ENCODE measurements around the gene CENPH.

CENPH gene

GRCh38 chr5:69257577-69257976 is 68.2 kb downstream of the CENPH start:
- DNase-seq, result no peak

Data from NCI-H226 (cell line).